ENCODE results near the gene ACTL7A. TPM values are rescaled to one million over a fixed set of nuclear protein-coding genes. Genes with fewer than 3 reads are reported as not detected.

ACTL7A gene
- total and polyA plus RNA-seq, 9 of the 15 experiments (the other 6 are each of a cell fraction or from before 2014, with no cell fraction given), result not detected

DNA sequence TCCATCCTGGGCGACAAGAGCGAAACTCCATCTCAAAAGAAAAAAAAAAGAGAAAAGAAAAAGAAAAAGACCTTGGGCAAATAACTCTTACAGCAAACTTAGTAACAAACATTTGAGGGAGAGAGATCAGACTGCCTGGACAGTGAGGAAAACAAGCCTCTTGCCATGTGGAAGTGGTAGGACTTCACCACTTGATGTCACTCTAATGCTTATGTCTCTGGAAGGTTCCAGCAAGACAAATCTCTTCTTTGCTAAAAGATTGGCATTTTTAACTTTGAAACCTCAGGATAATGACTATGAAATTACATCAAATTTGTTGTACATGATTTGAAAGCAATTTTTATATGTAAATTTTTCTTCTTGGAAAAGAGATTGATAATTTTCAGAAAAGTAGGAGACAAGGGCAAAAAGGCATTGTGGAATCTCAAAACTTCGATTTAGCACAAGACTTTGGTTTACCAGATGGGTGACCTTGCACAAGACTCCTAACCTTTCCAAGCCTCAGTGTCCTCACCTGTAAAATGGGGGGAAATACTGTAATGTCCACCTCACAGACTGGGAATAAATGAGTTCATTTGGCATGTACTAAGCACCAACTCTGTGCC, 11.7 kb upstream of the ACTL7A start (continued):
- TF ChIP-seq, protein P1, sequence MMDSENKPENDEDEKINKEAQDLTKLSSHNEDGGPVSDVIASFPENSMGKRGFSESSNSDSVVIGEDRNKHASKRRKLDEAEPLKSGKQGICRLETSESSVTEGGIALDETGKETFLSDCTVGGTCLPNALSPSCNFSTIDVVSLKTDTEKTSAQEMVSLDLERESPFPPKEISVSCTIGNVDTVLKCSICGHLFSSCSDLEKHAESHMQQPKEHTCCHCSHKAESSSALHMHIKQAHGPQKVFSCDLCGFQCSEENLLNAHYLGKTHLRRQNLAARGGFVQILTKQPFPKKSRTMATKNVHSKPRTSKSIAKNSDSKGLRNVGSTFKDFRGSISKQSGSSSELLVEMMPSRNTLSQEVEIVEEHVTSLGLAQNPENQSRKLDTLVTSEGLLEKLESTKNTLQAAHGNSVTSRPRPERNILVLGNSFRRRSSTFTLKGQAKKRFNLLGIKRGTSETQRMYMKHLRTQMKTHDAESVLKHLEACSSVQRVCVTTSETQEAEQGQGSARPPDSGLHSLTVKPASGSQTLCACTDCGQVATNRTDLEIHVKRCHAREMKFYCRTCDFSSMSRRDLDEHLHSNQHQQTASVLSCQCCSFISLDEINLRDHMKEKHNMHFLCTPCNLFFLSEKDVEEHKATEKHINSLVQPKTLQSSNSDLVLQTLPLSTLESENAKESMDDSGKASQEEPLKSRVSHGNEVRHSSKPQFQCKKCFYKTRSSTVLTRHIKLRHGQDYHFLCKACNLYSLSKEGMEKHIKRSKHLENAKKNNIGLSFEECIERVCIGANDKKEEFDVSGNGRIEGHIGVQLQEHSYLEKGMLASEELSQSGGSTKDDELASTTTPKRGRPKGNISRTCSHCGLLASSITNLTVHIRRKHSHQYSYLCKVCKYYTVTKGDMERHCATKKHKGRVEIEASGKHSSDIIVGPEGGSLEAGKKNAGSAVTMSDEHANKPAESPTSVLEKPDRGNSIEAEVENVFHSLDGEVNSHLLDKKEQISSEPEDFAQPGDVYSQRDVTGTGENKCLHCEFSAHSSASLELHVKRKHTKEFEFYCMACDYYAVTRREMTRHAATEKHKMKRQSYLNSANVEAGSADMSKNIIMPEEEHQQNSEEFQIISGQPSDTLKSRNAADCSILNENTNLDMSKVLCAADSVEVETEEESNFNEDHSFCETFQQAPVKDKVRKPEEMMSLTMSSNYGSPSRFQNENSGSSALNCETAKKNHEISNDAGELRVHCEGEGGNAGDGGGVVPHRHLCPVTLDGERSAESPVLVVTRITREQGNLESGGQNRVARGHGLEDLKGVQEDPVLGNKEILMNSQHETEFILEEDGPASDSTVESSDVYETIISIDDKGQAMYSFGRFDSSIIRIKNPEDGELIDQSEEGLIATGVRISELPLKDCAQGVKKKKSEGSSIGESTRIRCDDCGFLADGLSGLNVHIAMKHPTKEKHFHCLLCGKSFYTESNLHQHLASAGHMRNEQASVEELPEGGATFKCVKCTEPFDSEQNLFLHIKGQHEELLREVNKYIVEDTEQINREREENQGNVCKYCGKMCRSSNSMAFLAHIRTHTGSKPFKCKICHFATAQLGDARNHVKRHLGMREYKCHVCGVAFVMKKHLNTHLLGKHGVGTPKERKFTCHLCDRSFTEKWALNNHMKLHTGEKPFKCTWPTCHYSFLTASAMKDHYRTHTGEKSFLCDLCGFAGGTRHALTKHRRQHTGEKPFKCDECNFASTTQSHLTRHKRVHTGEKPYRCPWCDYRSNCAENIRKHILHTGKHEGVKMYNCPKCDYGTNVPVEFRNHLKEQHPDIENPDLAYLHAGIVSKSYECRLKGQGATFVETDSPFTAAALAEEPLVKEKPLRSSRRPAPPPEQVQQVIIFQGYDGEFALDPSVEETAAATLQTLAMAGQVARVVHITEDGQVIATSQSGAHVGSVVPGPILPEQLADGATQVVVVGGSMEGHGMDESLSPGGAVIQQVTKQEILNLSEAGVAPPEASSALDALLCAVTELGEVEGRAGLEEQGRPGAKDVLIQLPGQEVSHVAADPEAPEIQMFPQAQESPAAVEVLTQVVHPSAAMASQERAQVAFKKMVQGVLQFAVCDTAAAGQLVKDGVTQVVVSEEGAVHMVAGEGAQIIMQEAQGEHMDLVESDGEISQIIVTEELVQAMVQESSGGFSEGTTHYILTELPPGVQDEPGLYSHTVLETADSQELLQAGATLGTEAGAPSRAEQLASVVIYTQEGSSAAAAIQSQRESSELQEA (IDR thresholded peaks at IDR 0.05; ENCODE audit: low read depth), result no peak
- TF ChIP-seq SMAD4 (CRISPR knock-in tag; conservative IDR thresholded peaks at IDR 0.05) (no peak), PML (IDR thresholded peaks at IDR 0.05; ENCODE audit: low read length) (no peak), ZNF282 (CRISPR knock-in tag; IDR thresholded peaks at IDR 0.05) (no peak)

Data from K562 (cell line).